WTC11 (cell line): ENCODE results near the gene SCO2. TPM values are rescaled to one million over a fixed set of nuclear protein-coding genes. Genes with fewer than 3 reads are reported as not detected.
A peak's percentile ranks its signal among the peaks of the same experiment; 100 is the strongest.

Experiments
- ATAC-seq: fragments of 200-7000 bp; cut with Tn5 transposase; 2 replicates; pipeline ENCODE4 v1.10.0; 2021; ENCODE audit warnings: mild to moderate bottlenecking, moderate library complexity
- CTCF ChIA-PET: fragments of 300-600 bp; sonication (Branson Sonifier 250); formaldehyde crosslinking; loops from one replicate; lab custom pipeline; 2021; ENCODE audit warnings: antibody characterized with exemption; lab: Charles Lee
- POLR2A ChIA-PET: fragments of 350-600 bp; sonication (Branson Sonifier 250); formaldehyde crosslinking; loops from one replicate; lab custom pipeline; 2021; ENCODE audit warnings: antibody characterized with exemption; lab: Charles Lee
- DNase-seq: peaks from one replicate; pipeline ENCODE4 v3.0.0; 2021; ENCODE audit warnings: low spot score
- H3K27ac Mint-ChIP-seq: 2 replicates; pipeline ENCODE4 v1.8.0; 2021; ENCODE audit warnings: mixed read lengths
- H3K27me3 Mint-ChIP-seq: 2 replicates; pipeline ENCODE4 v1.8.0; 2021; ENCODE audit warnings: low read depth, mild to moderate bottlenecking, moderate library complexity, mixed read lengths
- H3K36me3 Mint-ChIP-seq: 2 replicates; pipeline ENCODE4 v1.8.0; 2021; ENCODE audit warnings: mixed read lengths
- H3K4me1 Mint-ChIP-seq: 2 replicates; pipeline ENCODE4 v1.8.0; 2022; ENCODE audit warnings: mixed read lengths
- H3K4me3 Mint-ChIP-seq: 2 replicates; pipeline ENCODE4 v1.8.0; 2021; ENCODE audit warnings: mild to moderate bottlenecking, moderate library complexity, mixed read lengths
- H3K9me3 Mint-ChIP-seq: 2 replicates; pipeline ENCODE4 v1.8.0; 2021; ENCODE audit warnings: mixed read lengths
- AFF4 ChIP-seq: sonication (generic); formaldehyde crosslinking; IDR thresholded peaks from 2 replicates; pipeline ENCODE4 v1.8.1; 2023; ENCODE audit warnings: mild to moderate bottlenecking, missing genetic modification reagents, borderline replicate concordance
- ARID4B ChIP-seq: sonication (generic); formaldehyde crosslinking; IDR thresholded peaks from 2 replicates; pipeline ENCODE4 v1.8.0; 2023; ENCODE audit warnings: missing genetic modification reagents, mild to moderate bottlenecking, borderline replicate concordance
- ATF6 ChIP-seq: sonication (generic); formaldehyde crosslinking; IDR thresholded peaks from 2 replicates; pipeline ENCODE4 v1.8.1; 2023; ENCODE audit warnings: mild to moderate bottlenecking, missing genetic modification reagents
- CREB1 ChIP-seq: sonication (generic); formaldehyde crosslinking; IDR thresholded peaks from 2 replicates; pipeline ENCODE4 v1.8.0; 2023; ENCODE audit warnings: mild to moderate bottlenecking, missing genetic modification reagents
- CREM ChIP-seq: sonication (generic); formaldehyde crosslinking; IDR thresholded peaks from 2 replicates; pipeline ENCODE4 v1.8.1; 2022; ENCODE audit warnings: mild to moderate bottlenecking, missing genetic modification reagents, moderate library complexity
- CTCF ChIP-seq: fragments of 200-600 bp; IDR thresholded peaks from 2 replicates; pipeline ENCODE4 v1.8.0; 2022; ENCODE audit warnings: antibody characterized with exemption
- KAT7 ChIP-seq: sonication (generic); formaldehyde crosslinking; IDR thresholded peaks from 2 replicates; pipeline ENCODE4 v1.8.1; 2023; ENCODE audit warnings: missing genetic modification reagents, mild to moderate bottlenecking, borderline replicate concordance
- MAX ChIP-seq: sonication (generic); formaldehyde crosslinking; IDR thresholded peaks from 2 replicates; pipeline ENCODE4 v1.8.0; 2022; ENCODE audit warnings: mild to moderate bottlenecking, missing genetic modification reagents
- SP1 ChIP-seq: sonication (generic); formaldehyde crosslinking; conservative IDR thresholded peaks from 2 replicates; pipeline ENCODE4 v1.8.1; 2022; ENCODE audit warnings: missing genetic modification reagents
- TCF7 ChIP-seq: sonication (generic); formaldehyde crosslinking; IDR thresholded peaks from 2 replicates; pipeline ENCODE4 v1.8.0; 2022; ENCODE audit warnings: mild to moderate bottlenecking, low read depth, missing genetic modification reagents, moderate library complexity
- TP53 ChIP-seq: sonication (generic); formaldehyde crosslinking; IDR thresholded peaks from 2 replicates; pipeline ENCODE4 v1.8.1; 2023; ENCODE audit warnings: mild to moderate bottlenecking, missing genetic modification reagents
- USF2 ChIP-seq: sonication (generic); formaldehyde crosslinking; IDR thresholded peaks from 2 replicates; pipeline ENCODE4 v1.8.1; 2023; ENCODE audit warnings: mild to moderate bottlenecking, missing genetic modification reagents, moderate library complexity
- ZBTB21 ChIP-seq: sonication (generic); formaldehyde crosslinking; IDR thresholded peaks from 2 replicates; pipeline ENCODE4 v1.8.1; 2023; ENCODE audit warnings: mild to moderate bottlenecking, missing genetic modification reagents, borderline replicate concordance
- ZNF138 ChIP-seq: sonication (generic); formaldehyde crosslinking; conservative IDR thresholded peaks from 2 replicates; pipeline ENCODE4 v1.8.1; 2022; ENCODE audit warnings: mild to moderate bottlenecking, moderate library complexity, missing genetic modification reagents
- ZNF232 ChIP-seq: sonication (generic); formaldehyde crosslinking; IDR thresholded peaks from 2 replicates; pipeline ENCODE4 v1.8.0; 2022; ENCODE audit warnings: mild to moderate bottlenecking, missing genetic modification reagents
- ZNF317 ChIP-seq: sonication (generic); formaldehyde crosslinking; IDR thresholded peaks from 2 replicates; pipeline ENCODE4 v1.8.1; 2023; ENCODE audit warnings: low read depth, mild to moderate bottlenecking, moderate library complexity, missing genetic modification reagents, borderline replicate concordance
- total RNA-seq: library from RNA; stranded (reverse); gene quantifications from 3 replicates; pipeline ENCODE4 v1.2.3, GENCODE V29; 2021

SCO2 gene
- total RNA-seq, 1 experiment from 2014 or later = not detected

GRCh38 chr22:50507991-50508884 lies 17.2 kb downstream of the SCO2 start, which contains the start of gene NCAPH2 (continued):
- TF ChIP-seq CTCF (no peak), KAT7 (CRISPR knock-in tag) (0 out of 2 replicates have a peak, but pooled peaks have one; percentile 60), ATF6 (CRISPR knock-in tag) (no peak), AFF4 (CRISPR knock-in tag) (no peak), TCF7 (CRISPR knock-in tag) (no peak), SP1 (CRISPR knock-in tag) (peak; percentile 97), CREB1 (CRISPR knock-in tag) (peak; percentile 63; the same call in 1 of the 2 replicates), ZBTB21 (CRISPR knock-in tag) (peak; percentile 87; the same call in 1 of the 2 replicates), ZNF138 (CRISPR knock-in tag) (no peak), ZNF317 (no peak), ZNF232 (CRISPR knock-in tag) (peak; percentile 71; the same call in 1 of the 2 replicates), TP53 (CRISPR knock-in tag) (no peak), USF2 (CRISPR knock-in tag) (peak; percentile 21; the same call in 1 of the 2 replicates)
- TF ChIP-seq, all 79 proteins: peak for 23

GRCh38 chr22:50507421-50507990 lies 17.9 kb downstream of the SCO2 start, which contains the start of gene LMF2:
LMF2 (minus strand) TSS chr22:50507702; CDS start chr22:50507675, 27 bp downstream.
- POLR2A ChIA-PET = interaction anchor here (0.7 to 1.3 kb wide), 3 partner anchors 18 to 75 kb away, joined by 3 to 13 read pairs (median 6); partner anchors contain the start of genes CHKB and SCO2
- peak within 1 kb of the TSS; percentile 98 for H3K27ac Mint-ChIP-seq
- CTCF ChIA-PET = interaction anchor here (0.6 to 3.0 kb wide), 23 partner anchors 10 to 448 kb away, joined by 3 to 60 read pairs (median 4); partner anchors contain the start of genes ARSA, SCO2 and SYCE3
- H3K9me3 Mint-ChIP-seq = no peaks in the 10 kb centered on the region
- 0 out of 2 replicates have a peak, but pooled peaks have one; percentile 19 for TF ChIP-seq MAX (CRISPR knock-in tag)
- peak; percentile 38; the same call in 1 of the 2 replicates for TF ChIP-seq ARID4B (CRISPR knock-in tag)
- TF ChIP-seq CREM = no peak
- no peaks in the 10 kb centered on the region for H3K36me3 Mint-ChIP-seq
- ATAC-seq = peak; percentile 81
- H3K4me3 Mint-ChIP-seq = peak within 1 kb of the TSS; percentile 93
- H3K4me1 Mint-ChIP-seq = peaks cover 10% of the 10 kb centered on the region
- peak; percentile 90 for DNase-seq
- H3K27me3 Mint-ChIP-seq = no peaks in the 10 kb centered on the region
